H1 (cell line): Measurements from ENCODE around the gene CACNA1D. TPM values are rescaled to one million over a fixed set of nuclear protein-coding genes. Genes with fewer than 3 reads are reported as not detected.

Source experiments
- CTCF ChIA-PET: fragments of 300-600 bp; sonication (Branson Sonifier 250); formaldehyde crosslinking; loops from one replicate; lab custom pipeline; 2021; ENCODE audit not compliant: partially characterized antibody; lab: Charles Lee
- POLR2A ChIA-PET: fragments of 300-600 bp; sonication (Branson Sonifier 250); formaldehyde crosslinking; loops from one replicate; lab custom pipeline; 2021; ENCODE audit warnings: inconsistent platforms; ENCODE audit not compliant: partially characterized antibody; lab: Charles Lee
- DNase-seq, 2 experiments: peaks; one replicate each; pipeline versions ENCODE4 v3.0.0 to v3.0.0-alpha.2; 2010 to 2022; ENCODE audit warnings: low spot score in 2 of 2, low read depth in 1 of 2, mixed read lengths in 1 of 2
- FAIRE-seq: peaks from 2 replicates; lab custom pipeline; 2011; peaks lifted over from hg19 to GRCh38; lab: Jason Lieb, UNC
- H2AFZ ChIP-seq: 2 replicates; pipeline ENCODE4 v1.8.1; 2012; ENCODE audit warnings: low read length, inconsistent platforms
- H2AK5ac ChIP-seq: 2 replicates; pipeline ENCODE4 v1.6.1; 2013; ENCODE audit warnings: low read depth, low read length
- H2BK120ac ChIP-seq: replicated peaks from 2 replicates; pipeline ENCODE3; 2013; ENCODE audit warnings: low read depth, low read length, inconsistent platforms
- H2BK12ac ChIP-seq: 2 replicates; pipeline ENCODE4 v1.6.1; 2013; ENCODE audit warnings: low read depth, low read length
- H2BK15ac ChIP-seq: 2 replicates; pipeline ENCODE4 v1.6.1; 2013; ENCODE audit warnings: low read length
- H2BK20ac ChIP-seq: 2 replicates; pipeline ENCODE4 v1.6.1; 2013; ENCODE audit warnings: low read length
- H2BK5ac ChIP-seq: 2 replicates; pipeline ENCODE4 v1.6.1; 2013; ENCODE audit warnings: low read depth, low read length
- H3K14ac ChIP-seq: 2 replicates; pipeline ENCODE4 v1.6.1; 2013; ENCODE audit warnings: inconsistent platforms; ENCODE audit not compliant: insufficient read length
- H3K18ac ChIP-seq: 2 replicates; pipeline ENCODE4 v1.6.1; 2013; ENCODE audit warnings: low read length; ENCODE audit errors: extremely low read depth
- H3K23ac ChIP-seq: 2 replicates; pipeline ENCODE4 v1.6.1; 2013; ENCODE audit warnings: inconsistent platforms; ENCODE audit not compliant: insufficient read length
- H3K23me2 ChIP-seq: 2 replicates; pipeline ENCODE4 v1.6.1; 2013; ENCODE audit warnings: low read depth, low read length
- H3K27ac ChIP-seq: 2 replicates; pipeline ENCODE4 v1.6.1; 2011; ENCODE audit warnings: low read depth, low read length, inconsistent platforms
- H3K27me3 ChIP-seq, 4 experiments: replicated peaks in 1 of 4; 1 replicate in 1 of 4; 2 replicates in 3 of 4; pipeline versions ENCODE4 v1.6.1 to v1.8.1; 2011 to 2013; ENCODE audit warnings: low read length in 3 of 4, mild to moderate bottlenecking in 3 of 4, inconsistent platforms in 2 of 4, mixed read lengths in 2 of 4, moderate library complexity in 1 of 4; ENCODE audit not compliant: control insufficient read depth in 3 of 4, insufficient read depth in 3 of 4; ENCODE audit errors: extremely low read depth in 1 of 4
- H3K36me3 ChIP-seq, 4 experiments: 2 replicates each; pipeline versions ENCODE4 v1.6.1 to v1.8.1; 2011 to 2013; ENCODE audit warnings: mild to moderate bottlenecking in 4 of 4, low read length in 3 of 4, moderate library complexity in 2 of 4, control low read depth in 1 of 4, inconsistent platforms in 1 of 4; ENCODE audit not compliant: insufficient read depth in 4 of 4, control insufficient read depth in 2 of 4
- H3K4ac ChIP-seq: replicated peaks from 2 replicates; pipeline ENCODE3; 2013; ENCODE audit warnings: low read length, low read depth, mixed read lengths, inconsistent platforms; ENCODE audit not compliant: insufficient read length
- H3K4me1 ChIP-seq, 4 experiments: replicated peaks in 1 of 4; 1 replicate in 1 of 4; 2 replicates in 3 of 4; pipeline versions ENCODE4 v1.6.1 to v1.8.1; 2011 to 2013; ENCODE audit warnings: low read length in 3 of 4, inconsistent platforms in 2 of 4, mixed read lengths in 1 of 4; ENCODE audit not compliant: insufficient read depth in 4 of 4, control insufficient read depth in 3 of 4
- H3K4me2 ChIP-seq, 2 experiments: 2 replicates each; pipeline versions ENCODE4 v1.6.1 to v1.8.1; 2011 to 2013; ENCODE audit warnings: low read depth in 2 of 2, low read length in 2 of 2, control low read depth in 1 of 2, inconsistent platforms in 1 of 2, mild to moderate bottlenecking in 1 of 2; ENCODE audit not compliant: insufficient read depth in 1 of 2
- H3K4me3 ChIP-seq, 4 experiments: fragments of 200-600, 300-600 bp in 1 of 4; sonication (generic), shearing (Covaris generic), sonication (Bioruptor Twin) in 1 of 4; 2 replicates each; pipeline versions ENCODE4 v1.5.1 to v1.8.1; 2011 to 2016; ENCODE audit warnings: low read length in 4 of 4, low read depth in 3 of 4, control low read depth in 2 of 4, inconsistent platforms in 2 of 4, mild to moderate bottlenecking in 2 of 4, mixed read lengths in 1 of 4, moderate library complexity in 1 of 4; ENCODE audit not compliant: insufficient read depth in 2 of 4; ENCODE audit errors: extremely low read depth in 1 of 4
- H3K56ac ChIP-seq: replicated peaks from 2 replicates; pipeline ENCODE3; 2013; ENCODE audit warnings: low read depth, mild to moderate bottlenecking, mixed read lengths, low read length, inconsistent platforms; ENCODE audit not compliant: insufficient read length
- H3K79me1 ChIP-seq: 2 replicates; pipeline ENCODE4 v1.6.1; 2013; ENCODE audit warnings: low read depth, low read length, control low read depth
- H3K79me2 ChIP-seq, 2 experiments: 2 replicates each; pipeline versions ENCODE4 v1.6.1 to v1.8.1; 2012 to 2013; ENCODE audit warnings: low read length in 2 of 2, mild to moderate bottlenecking in 2 of 2, inconsistent platforms in 1 of 2; ENCODE audit not compliant: insufficient read depth in 2 of 2, control insufficient read depth in 1 of 2
- H3K9ac ChIP-seq, 4 experiments: replicated peaks in 1 of 4; 1 replicate in 1 of 4; 2 replicates in 3 of 4; pipeline versions ENCODE4 v1.6.1 to v1.8.1; 2011 to 2013; ENCODE audit warnings: low read depth in 3 of 4, low read length in 3 of 4, control low read depth in 2 of 4, mild to moderate bottlenecking in 2 of 4, moderate library complexity in 2 of 4, inconsistent platforms in 1 of 4; ENCODE audit errors: extremely low read depth in 1 of 4
- H3K9me3 ChIP-seq, 2 experiments: 2 replicates each; pipeline versions ENCODE4 v1.6.1 to v1.8.1; 2012 to 2013; ENCODE audit warnings: mild to moderate bottlenecking in 2 of 2, moderate library complexity in 2 of 2, control low read depth in 1 of 2, inconsistent platforms in 1 of 2, low read depth in 1 of 2, low read length in 1 of 2, mixed read lengths in 1 of 2; ENCODE audit not compliant: insufficient read depth in 2 of 2
- H4K20me1 ChIP-seq, 2 experiments: replicated peaks in 1 of 2; 2 replicates each; pipeline versions ENCODE3 to v1.8.1; 2011 to 2013; ENCODE audit warnings: inconsistent platforms in 2 of 2, low read length in 2 of 2, mild to moderate bottlenecking in 1 of 2; ENCODE audit not compliant: insufficient read depth in 2 of 2, control insufficient read depth in 1 of 2
- H4K5ac ChIP-seq: 2 replicates; pipeline ENCODE4 v1.6.1; 2013; ENCODE audit warnings: low read length, low read depth, mixed read lengths, inconsistent platforms; ENCODE audit not compliant: insufficient read length
- H4K8ac ChIP-seq: 2 replicates; pipeline ENCODE4 v1.8.0; 2013; ENCODE audit warnings: mild to moderate bottlenecking, moderate library complexity, low read length, inconsistent platforms; ENCODE audit not compliant: insufficient read depth; ENCODE audit errors: extremely low read depth
- H4K91ac ChIP-seq: replicated peaks from 2 replicates; pipeline ENCODE3; 2013; ENCODE audit warnings: low read length, mixed read lengths, inconsistent platforms; ENCODE audit not compliant: insufficient read length
- GTF2F1 ChIP-seq: IDR thresholded peaks from 2 replicates; pipeline ENCODE4 v1.6.1; 2012; ENCODE audit warnings: low read depth, low read length, improper control_type of control experiment, borderline replicate concordance
- HDAC6 ChIP-seq: IDR thresholded peaks from one replicate; pipeline ENCODE4 v1.7.1; 2012; ENCODE audit warnings: low read depth, mild to moderate bottlenecking, inconsistent platforms, low read length, moderate library complexity
- KDM1A ChIP-seq: fragments of 200-600, 300-600 bp; sonication (generic); IDR thresholded peaks from 2 replicates; pipeline ENCODE4 v1.7.1; 2016; ENCODE audit warnings: mild to moderate bottlenecking, low read length, borderline replicate concordance
- RNF2 ChIP-seq: fragments of 200-900, 300-1000 bp; sonication (generic); IDR thresholded peaks from 2 replicates; pipeline ENCODE4 v1.7.1; 2016; ENCODE audit warnings: borderline replicate concordance, low read depth, mild to moderate bottlenecking, antibody characterized with exemption, low read length; ENCODE audit not compliant: poor library complexity, severe bottlenecking; ENCODE audit errors: missing control alignments
- SIN3A ChIP-seq, 2 experiments: IDR thresholded peaks in 1 of 2; conservative IDR thresholded peaks in 1 of 2; 2 replicates each; pipeline ENCODE4 v1.6.1; 2011 to 2012; ENCODE audit warnings: low read length in 2 of 2, improper control_type of control experiment in 1 of 2, low read depth in 1 of 2, mild to moderate bottlenecking in 1 of 2
- SIRT6 ChIP-seq: IDR thresholded peaks from one replicate; pipeline ENCODE4 v1.7.1; 2012; ENCODE audit warnings: low read length, inconsistent platforms
- WGBS, 2 experiments: shearing (Covaris generic) in 1 of 2; methylation state at CpG; one replicate each; pipeline versions ENCODE4 v1.1.6 to v1.1.7; 2013 to 2015; ENCODE audit warnings: low lambda C conversion rate in 2 of 2, mixed read lengths in 2 of 2, inconsistent platforms in 1 of 2, low coverage in 1 of 2, missing lambda C conversion rate in 1 of 2; ENCODE audit not compliant: insufficient replicate concordance in 2 of 2, insufficient coverage in 1 of 2, insufficient read length in 1 of 2; ENCODE audit errors: extremely low coverage in 1 of 2, missing lambda C conversion rate in 1 of 2; 5-methylcytosine and 5-hydroxymethylcytosine counted together
- polyA plus RNA-seq, 7 experiments: library from polyadenylated mRNA; depleted of rRNA in 3 of 7; stranded (reverse) in 5 of 7; unstranded in 2 of 7; fragments of >200 nt in 5 of 7; fragments of 200-250 nt in 2 of 7; gene quantifications; 1 replicate in 5 of 7; 2 replicates in 1 of 7; 4 replicates in 1 of 7; pipeline versions ENCODE4 v1.2.1 to v1.2.3, GENCODE V29; 2011 to 2013; ENCODE audit warnings: missing spikeins in 2 of 7, mixed read lengths in 2 of 7
- total RNA-seq: library from RNA; stranded (reverse); fragmentation: NEBNext Ultra II Directional; extraction: Animal tissue kit (Norgen Biotek cat#: 25700); gene quantifications from 2 replicates; pipeline ENCODE4 v1.2.1, GENCODE V29; 2021
- TF ChIP-seq, protein P1 (sequence below), 3 experiments: IDR thresholded peaks; 1 replicate in 2 of 3; 2 replicates in 1 of 3; pipeline versions ENCODE4 v1.5.1 to v1.6.1; 2011; ENCODE audit warnings: low read length in 3 of 3, mild to moderate bottlenecking in 3 of 3, inconsistent platforms in 2 of 3, low read depth in 1 of 3, moderate library complexity in 1 of 3; ENCODE audit not compliant: insufficient read depth in 1 of 3; ENCODE audit errors: control extremely low read depth in 1 of 3

Gene CACNA1D
- total and polyA plus RNA-seq, 2 of the 8 experiments (the other 6 are each of a cell fraction or from before 2014, with no cell fraction given), result 2.0 to 2.9 TPM

DNA sequence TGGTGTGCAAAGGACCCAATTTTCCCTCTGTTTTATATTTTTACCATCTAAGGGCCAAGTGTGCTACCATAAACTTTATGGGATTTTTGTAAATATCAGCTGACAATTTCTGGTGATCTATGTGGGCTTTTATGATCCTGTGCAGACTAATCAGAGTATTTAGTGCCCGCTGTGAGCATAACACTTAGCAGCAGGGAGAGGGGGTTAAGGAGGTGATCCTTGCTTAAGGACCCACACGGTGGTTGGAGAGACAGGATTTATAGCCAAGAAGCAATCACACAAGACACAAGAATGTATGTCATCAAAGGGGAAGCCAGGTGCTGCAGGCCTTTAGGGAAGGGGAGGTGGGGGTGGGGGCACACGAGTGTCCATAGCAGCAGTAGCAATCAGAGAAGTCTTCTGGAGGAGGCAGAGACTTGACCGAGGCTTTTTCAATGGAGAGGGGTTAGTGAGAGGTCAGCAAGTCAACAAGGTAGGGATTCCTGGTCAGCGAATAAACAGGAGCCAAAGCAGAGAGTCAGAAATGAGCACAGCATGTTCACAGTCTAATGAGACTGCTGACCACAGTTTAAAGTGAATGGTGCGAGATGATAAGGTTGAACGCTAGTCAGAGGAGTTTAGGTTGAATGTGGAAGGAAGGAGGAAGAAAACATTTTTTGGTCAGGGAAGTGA, 4.5 kb upstream of the CACNA1D start:
- peaks cover under 1 to 26% (median 19%) of the 10 kb centered on the region in 4 experiments for H3K27me3 ChIP-seq
- no peak overlapping the region for H4K91ac ChIP-seq
- no peak overlapping the region for H3K18ac ChIP-seq
- CTCF ChIA-PET, result no interaction called here
- DNase-seq, result no peak
- no peaks in the 10 kb centered on the region for H3K9me3 ChIP-seq
- no peak overlapping the region for H3K4me3 ChIP-seq
- no peak overlapping the region for H3K14ac ChIP-seq
- no peak overlapping the region for H3K4ac ChIP-seq
- H3K9ac ChIP-seq, result no peak overlapping the region
- H3K56ac ChIP-seq, result no peak overlapping the region
- no peak overlapping the region for H3K27ac ChIP-seq
- no peak overlapping the region for H2BK15ac ChIP-seq
- H2BK5ac ChIP-seq, result no peak overlapping the region
- no peaks in the 10 kb centered on the region for H3K36me3 ChIP-seq
- H2BK20ac ChIP-seq, result no peak overlapping the region
- TF ChIP-seq HDAC6 (no peak), KDM1A (no peak), SIRT6 (no peak), SIN3A (conservative IDR thresholded peaks at IDR 0.05 in 1 of 2, IDR thresholded peaks at IDR 0.05 in 1 of 2; ENCODE audit: low read depth in 1 of 2, low read length in 2 of 2) (no peak), GTF2F1 (no peak), RNF2 (no peak)
- TF ChIP-seq, protein P1, sequence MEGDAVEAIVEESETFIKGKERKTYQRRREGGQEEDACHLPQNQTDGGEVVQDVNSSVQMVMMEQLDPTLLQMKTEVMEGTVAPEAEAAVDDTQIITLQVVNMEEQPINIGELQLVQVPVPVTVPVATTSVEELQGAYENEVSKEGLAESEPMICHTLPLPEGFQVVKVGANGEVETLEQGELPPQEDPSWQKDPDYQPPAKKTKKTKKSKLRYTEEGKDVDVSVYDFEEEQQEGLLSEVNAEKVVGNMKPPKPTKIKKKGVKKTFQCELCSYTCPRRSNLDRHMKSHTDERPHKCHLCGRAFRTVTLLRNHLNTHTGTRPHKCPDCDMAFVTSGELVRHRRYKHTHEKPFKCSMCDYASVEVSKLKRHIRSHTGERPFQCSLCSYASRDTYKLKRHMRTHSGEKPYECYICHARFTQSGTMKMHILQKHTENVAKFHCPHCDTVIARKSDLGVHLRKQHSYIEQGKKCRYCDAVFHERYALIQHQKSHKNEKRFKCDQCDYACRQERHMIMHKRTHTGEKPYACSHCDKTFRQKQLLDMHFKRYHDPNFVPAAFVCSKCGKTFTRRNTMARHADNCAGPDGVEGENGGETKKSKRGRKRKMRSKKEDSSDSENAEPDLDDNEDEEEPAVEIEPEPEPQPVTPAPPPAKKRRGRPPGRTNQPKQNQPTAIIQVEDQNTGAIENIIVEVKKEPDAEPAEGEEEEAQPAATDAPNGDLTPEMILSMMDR (IDR thresholded peaks at IDR 0.05; ENCODE audit: control extremely low read depth in 1 of 3, insufficient read depth in 1 of 3, low read depth in 1 of 3, low read length in 3 of 3), result no peak
- POLR2A ChIA-PET, result no interaction called here
- no peaks in the 10 kb centered on the region for H4K20me1 ChIP-seq
- H2AK5ac ChIP-seq, result no peak overlapping the region
- no peak overlapping the region for H3K4me2 ChIP-seq
- FAIRE-seq, result no peak
- H3K79me2 ChIP-seq, result no peaks in the 10 kb centered on the region
- WGBS, 2 experiments, result 71 to 100% methylated on average over 2 to 7 of the region's 7 CpGs
- peaks cover 5% of the 10 kb centered on the region; the same call in 1 of the 2 replicates for H3K23me2 ChIP-seq
- no peak overlapping the region for H2BK120ac ChIP-seq
- no peak overlapping the region for H4K5ac ChIP-seq
- no peak overlapping the region for H4K8ac ChIP-seq
- H2AFZ ChIP-seq, result no peak overlapping the region
- H3K23ac ChIP-seq, result no peak overlapping the region
- H3K4me1 ChIP-seq, result peaks cover 0 to 7% (median 2%) of the 10 kb centered on the region in 4 experiments; a peak in 4 of 7 replicates
- H2BK12ac ChIP-seq, result no peak overlapping the region
- no peaks in the 10 kb centered on the region for H3K79me1 ChIP-seq
